Tibial artery (tissue), 4 donors: Measurements from ENCODE around the gene OR11H6.
"Not testable (repeated sequence)": the region's sequence is repeated elsewhere in the genome, so short reads cannot be mapped to it uniquely, and the experiment has no call there.

Experiments
- DNase-seq, 2 donors: peaks; one replicate each; pipeline ENCODE4 v3.0.0-alpha.2; 2019
- H3K27ac ChIP-seq, 2 donors: fragments of 200-600 bp; sonication (generic) in 1 of 2; 1 replicate in 1 of 2; 2 replicates in 1 of 2; pipeline ENCODE4 v1.5.1; 2018 to 2019; ENCODE audit warnings: mild to moderate bottlenecking in 1 of 2
- H3K27me3 ChIP-seq, 2 donors: fragments of 200-600 bp; sonication (generic) in 1 of 2; one replicate each; pipeline versions ENCODE4 v1.5.1 to v1.6.0; 2016 to 2019
- H3K36me3 ChIP-seq, 3 donors: fragments of 200-600 bp; sonication (generic) in 2 of 3; one replicate each; pipeline ENCODE4 v1.5.1; 2016 to 2019; ENCODE audit warnings: mild to moderate bottlenecking in 2 of 3
- H3K4me1 ChIP-seq, 4 donors: fragments of 200-600 bp; sonication (generic) in 2 of 4; 1 replicate in 3 of 4; 2 replicates in 1 of 4; pipeline ENCODE4 v1.5.1; 2016 to 2019
- H3K4me3 ChIP-seq, 2 donors: fragments of 200-600 bp; sonication (generic) in 1 of 2; 1 replicate in 1 of 2; 2 replicates in 1 of 2; pipeline ENCODE4 v1.5.1; 2018 to 2019; ENCODE audit warnings: mild to moderate bottlenecking in 2 of 2
- H3K9me3 ChIP-seq, 3 donors: fragments of 200-600 bp; sonication (generic) in 1 of 3; one replicate each; pipeline ENCODE4 v1.5.1; 2016 to 2019
- CTCF ChIP-seq, 2 experiments: fragments of 200-600 bp in 1 of 2; fragments of 450-650 bp in 1 of 2; IDR thresholded peaks; one replicate each; pipeline ENCODE4 v1.5.1; 2017 to 2019; ENCODE audit warnings: antibody characterized with exemption in 2 of 2, mild to moderate bottlenecking in 1 of 2, moderate library complexity in 1 of 2
- intact Hi-C: fragments of 100-400 bp; cut with DNase I; formaldehyde crosslinking; loops from one replicate; pipeline ENCODE4 v1.15.0; 2023; ENCODE audit warnings: low total_unique reads

OR11H6 gene

GRCh38 chr14:20195911-20196310, 27.6 kb upstream of the OR11H6 start:
- no peak overlapping the region for H3K4me3 ChIP-seq
- DNase-seq, result no peak
- no peaks in the 10 kb centered on the region for H3K9me3 ChIP-seq
- intact Hi-C loops, result no loop called here
- no peaks in the 10 kb centered on the region for H3K4me1 ChIP-seq
- no peaks in the 10 kb centered on the region for H3K27me3 ChIP-seq
- H3K36me3 ChIP-seq, result no peaks in the 10 kb centered on the region
- H3K27ac ChIP-seq, result no peak overlapping the region
- TF ChIP-seq CTCF (IDR thresholded peaks at IDR 0.05), result no peak

DNA sequence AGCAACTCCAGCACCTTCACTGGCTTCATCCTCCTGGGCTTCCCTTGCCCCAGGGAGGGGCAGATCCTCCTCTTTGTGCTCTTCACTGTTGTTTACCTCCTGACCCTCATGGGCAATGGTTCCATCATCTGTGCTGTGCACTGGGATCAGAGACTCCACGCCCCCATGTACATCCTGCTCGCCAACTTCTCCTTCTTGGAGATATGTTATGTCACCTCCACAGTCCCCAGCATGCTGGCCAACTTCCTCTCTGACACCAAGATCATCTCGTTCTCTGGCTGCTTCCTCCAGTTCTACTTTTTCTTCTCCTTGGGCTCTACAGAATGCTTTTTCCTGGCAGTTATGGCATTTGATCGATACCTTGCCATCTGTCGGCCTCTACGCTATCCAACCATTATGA, 26.1 kb upstream of the OR11H6 start:
- Histone ChIP-seq H3K36me3 (no peaks in the 10 kb centered on the region), H3K9me3 (no peaks in the 10 kb centered on the region), H3K4me3 (no peak overlapping the region), H3K27me3 (no peaks in the 10 kb centered on the region), H3K4me1 (no peaks in the 10 kb centered on the region), H3K27ac (no peak overlapping the region)
- intact Hi-C loops, result no loop called here
- peak in 1 of 2 donors; percentile 34 for DNase-seq
- no peak for TF ChIP-seq CTCF (IDR thresholded peaks at IDR 0.05)

DNA sequence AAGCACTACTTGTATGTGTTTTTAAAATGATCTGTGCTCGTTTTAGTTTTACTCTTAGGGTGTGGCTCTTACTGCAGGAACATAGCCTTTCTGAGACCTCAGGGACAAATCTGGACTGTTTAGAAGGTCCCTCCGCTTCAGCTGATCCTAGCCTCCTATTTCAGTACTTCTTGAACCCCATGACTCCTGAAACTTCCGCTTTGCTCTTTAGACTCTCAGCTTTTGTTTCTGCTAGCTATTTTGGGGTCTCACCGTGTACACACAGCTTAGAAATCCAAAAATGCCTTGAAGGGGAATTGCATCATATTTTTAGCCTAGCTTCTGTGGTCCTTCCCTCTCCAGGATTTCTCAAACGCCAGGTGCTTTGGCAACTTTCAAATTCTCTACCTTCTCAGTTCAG, 24.5 kb upstream of the OR11H6 start:
- Histone ChIP-seq H3K4me1 (no peaks in the 10 kb centered on the region), H3K36me3 (no peaks in the 10 kb centered on the region), H3K9me3 (no peaks in the 10 kb centered on the region), H3K27me3 (no peaks in the 10 kb centered on the region), H3K27ac (no peak overlapping the region), H3K4me3 (no peak overlapping the region)
- intact Hi-C loops, result no loop called here
- TF ChIP-seq CTCF (IDR thresholded peaks at IDR 0.05), result no peak
- no peak for DNase-seq

- intact Hi-C loops, result no loop called here
- TF ChIP-seq CTCF (IDR thresholded peaks at IDR 0.05), result no peak
- Histone ChIP-seq H3K36me3 (no peaks in the 10 kb centered on the region), H3K4me3 (no peak overlapping the region), H3K4me1 (no peaks in the 10 kb centered on the region), H3K27ac (no peak overlapping the region), H3K9me3 (no peaks in the 10 kb centered on the region), H3K27me3 (no peaks in the 10 kb centered on the region)
- no peak for DNase-seq
These were observed 18.8 kb upstream of the OR11H6 start for GRCh38 chr14:20204721-20205120.

- no peaks in the 10 kb centered on the region for H3K36me3 ChIP-seq
- H3K9me3 ChIP-seq, result no peaks in the 10 kb centered on the region
- H3K27ac ChIP-seq, result no peak overlapping the region
- intact Hi-C loops, result no loop called here
- no peak for DNase-seq
- H3K27me3 ChIP-seq, result no peaks in the 10 kb centered on the region
- TF ChIP-seq CTCF (IDR thresholded peaks at IDR 0.05), result no peak
- no peak overlapping the region for H3K4me3 ChIP-seq
- H3K4me1 ChIP-seq, result no peaks in the 10 kb centered on the region
These were observed 13.9 kb upstream of the OR11H6 start for GRCh38 chr14:20209595-20209994.

DNA sequence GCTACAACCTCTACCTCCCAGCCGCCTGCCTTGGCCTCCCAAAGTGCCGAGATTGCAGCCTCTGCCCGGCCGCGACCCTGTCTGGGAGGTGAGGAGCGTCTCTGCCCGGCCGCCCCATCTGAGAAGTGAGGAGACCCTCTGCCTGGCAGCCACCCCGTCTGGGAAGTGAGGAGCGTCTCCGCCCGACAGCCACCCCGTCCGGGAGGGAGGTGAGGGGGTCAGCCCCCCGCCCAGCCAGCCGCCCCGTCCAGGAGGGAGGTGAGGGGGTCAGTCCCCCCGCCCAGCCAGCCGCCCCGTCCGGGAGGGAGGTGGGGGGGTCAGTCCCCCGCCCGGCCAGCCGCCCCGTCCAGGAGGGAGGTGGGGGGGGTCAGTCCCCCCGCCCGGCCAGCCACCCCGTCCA, 11.1 kb upstream of the OR11H6 start:
- DNase-seq, intact Hi-C loops, H3K36me3 ChIP-seq, H3K9me3 ChIP-seq, H3K27ac ChIP-seq, H3K4me3 ChIP-seq, H3K27me3 ChIP-seq, H3K4me1 ChIP-seq: not testable (repeated sequence)
